Measurements from ENCODE around the gene KPNA4.

The KPNA4 gene

GRCh38 chr3:160448845-160449635 is 116.3 kb downstream of the KPNA4 start:
- no peak for DNase-seq

- no peak for DNase-seq
These were observed 117.8 kb downstream of the KPNA4 start for GRCh38 chr3:160447544-160447943.

DNA sequence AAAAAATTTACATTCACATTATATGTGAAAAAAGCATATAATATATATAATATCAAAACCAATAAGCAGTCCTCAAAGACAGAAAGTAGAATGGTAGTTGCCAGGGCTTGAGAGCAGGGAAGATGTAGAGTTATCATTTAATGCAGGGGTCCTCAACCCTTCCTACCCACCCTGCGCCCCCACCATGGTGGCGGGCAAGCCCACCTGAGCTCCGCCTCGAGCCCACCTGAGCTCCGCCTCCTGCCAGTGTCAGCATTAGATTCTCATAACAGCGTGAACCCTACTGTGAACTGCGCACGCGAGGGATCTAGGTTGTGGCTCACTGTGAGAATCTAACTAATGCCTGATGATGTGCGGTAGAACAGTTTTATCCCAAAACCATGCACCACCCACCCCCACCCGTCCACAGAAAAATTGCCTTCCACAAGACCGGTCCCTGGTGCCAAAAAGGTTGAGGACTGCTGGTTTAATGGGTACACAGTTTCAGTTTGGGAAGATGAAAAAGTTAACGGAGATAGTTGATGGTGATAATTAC is 118.8 kb downstream of the KPNA4 start:
- DNase-seq, result no peak

DNA sequence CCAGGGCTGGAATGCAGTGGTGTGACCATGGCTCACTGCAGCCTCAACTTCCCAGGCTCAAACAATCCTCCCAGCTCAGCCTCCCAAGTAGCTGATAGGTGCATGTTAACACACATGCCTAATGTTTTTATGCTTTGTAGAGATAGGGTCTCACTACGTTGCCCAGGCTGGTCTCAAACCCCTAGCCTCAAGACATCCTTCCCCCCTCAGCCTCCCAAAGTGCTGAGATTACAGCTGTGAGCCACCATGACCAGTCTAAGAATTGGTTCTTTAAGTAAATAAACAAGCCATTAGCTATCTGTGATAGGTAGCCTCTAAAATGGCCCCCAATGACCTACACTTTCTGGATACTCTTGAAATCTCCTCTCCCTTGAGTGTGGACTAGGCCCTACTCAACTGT is 119.5 kb downstream of the KPNA4 start:
- no peak for DNase-seq
